ENCODE data around the gene CHTOP.
"Not testable (repeated sequence)": the region's sequence is repeated elsewhere in the genome, so short reads cannot be mapped to it uniquely, and the experiment has no call there.

Gene CHTOP

GRCh38 chr1:153635872-153636271 lies 2.0 kb downstream of the CHTOP start:
- DNase-seq: no peak

DNA sequence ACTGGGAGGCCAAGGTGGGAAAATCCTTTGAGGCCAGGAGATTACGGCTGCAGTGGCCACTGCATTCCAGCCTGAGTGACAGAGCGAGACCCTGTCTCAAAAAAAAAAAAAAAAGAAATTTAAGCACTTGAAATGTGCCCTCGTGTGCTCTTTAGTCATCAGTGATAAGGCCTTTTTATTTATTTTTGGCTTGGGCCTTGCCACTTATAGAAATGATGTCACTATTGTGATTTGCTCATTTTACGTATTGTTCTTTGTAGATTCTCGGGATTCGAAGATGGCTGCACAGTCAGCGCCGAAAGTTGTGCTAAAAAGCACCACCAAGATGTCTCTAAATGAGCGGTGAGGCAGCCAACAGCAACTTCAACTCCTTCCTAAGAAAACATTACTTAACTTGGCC lies 2.4 kb downstream of the CHTOP start:
- DNase-seq: no peak

GRCh38 chr1:153638261-153638660 lies 4.4 kb downstream of the CHTOP start:
- no peak for DNase-seq

DNA sequence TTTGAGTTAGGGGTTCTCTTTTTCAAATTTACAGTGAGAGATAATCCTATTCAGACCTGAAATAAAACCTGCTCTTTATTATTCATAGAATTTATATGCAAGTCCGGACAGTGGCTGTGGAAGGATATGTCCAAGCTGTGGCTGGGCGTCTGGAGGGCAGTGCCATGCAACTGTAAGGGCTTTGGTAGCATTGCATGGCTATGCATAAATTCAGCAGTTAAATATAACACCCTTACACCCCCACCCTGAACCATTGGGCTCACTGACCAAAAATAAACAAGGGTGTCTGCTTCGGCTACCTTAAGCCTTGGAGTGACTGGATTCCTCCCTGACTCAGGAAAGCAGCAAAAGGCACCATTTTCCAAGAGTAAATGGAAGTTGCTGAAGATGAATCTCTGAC lies 5.4 kb downstream of the CHTOP start:
- no peak for DNase-seq

DNA sequence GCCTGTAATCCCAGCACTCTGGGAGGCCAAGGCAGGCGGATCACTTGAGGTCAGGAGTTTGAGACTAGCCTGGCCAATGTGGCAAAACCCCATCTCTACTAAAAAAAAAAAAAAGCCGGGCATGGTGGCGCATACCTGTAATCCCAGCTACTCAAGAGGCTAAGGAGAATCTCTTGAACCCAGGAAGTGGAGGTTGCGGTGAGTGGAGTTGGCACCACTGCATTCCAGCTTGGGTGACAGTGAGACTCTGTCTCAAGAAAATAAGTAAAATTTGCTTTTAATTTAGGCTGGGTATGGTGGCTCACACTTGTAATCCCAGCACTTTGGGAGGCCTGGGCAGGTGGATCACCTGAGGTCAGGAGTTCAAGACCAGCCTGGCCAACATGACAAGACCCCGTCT lies 6.3 kb downstream of the CHTOP start:
- DNase-seq: not testable (repeated sequence)

DNA sequence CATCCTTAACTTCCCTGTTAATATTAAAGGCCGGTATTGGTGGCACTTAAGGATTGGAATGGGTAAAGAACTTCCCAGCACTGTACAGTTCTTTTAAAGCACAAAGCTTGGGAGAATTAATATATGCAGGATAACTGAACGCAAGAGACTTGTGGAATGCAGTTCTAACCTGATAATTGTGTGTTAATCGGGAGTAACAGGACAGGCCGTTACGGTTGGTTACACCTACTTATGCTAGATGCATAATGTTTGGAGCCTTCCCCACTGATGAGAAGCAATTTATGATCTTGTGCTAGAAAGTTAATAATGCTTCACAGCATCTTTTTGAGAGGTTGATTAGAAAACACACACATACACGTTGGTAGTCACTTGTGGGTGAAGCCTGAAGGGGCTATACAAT lies 7.0 kb downstream of the CHTOP start:
- no peak for DNase-seq

DNA sequence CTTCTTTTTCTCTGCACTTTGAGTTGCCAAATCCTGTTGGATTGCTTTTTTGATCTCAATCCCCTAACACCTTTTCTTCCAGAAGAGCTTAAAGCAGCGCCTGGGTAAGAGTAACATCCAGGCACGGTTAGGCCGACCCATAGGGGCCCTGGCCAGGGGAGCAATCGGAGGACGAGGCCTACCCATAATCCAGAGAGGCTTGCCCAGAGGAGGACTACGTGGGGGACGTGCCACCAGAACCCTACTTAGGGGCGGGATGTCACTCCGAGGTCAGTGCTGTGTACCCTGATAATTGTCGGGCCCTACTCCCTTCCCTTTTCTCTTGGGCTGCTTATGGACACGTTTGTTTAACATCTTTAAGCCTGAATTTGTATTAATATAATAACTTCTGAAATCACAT lies 8.3 kb downstream of the CHTOP start:
- DNase-seq: no peak

GRCh38 chr1:153643100-153643499 lies 9.2 kb downstream of the CHTOP start:
- no peak for DNase-seq

DNA sequence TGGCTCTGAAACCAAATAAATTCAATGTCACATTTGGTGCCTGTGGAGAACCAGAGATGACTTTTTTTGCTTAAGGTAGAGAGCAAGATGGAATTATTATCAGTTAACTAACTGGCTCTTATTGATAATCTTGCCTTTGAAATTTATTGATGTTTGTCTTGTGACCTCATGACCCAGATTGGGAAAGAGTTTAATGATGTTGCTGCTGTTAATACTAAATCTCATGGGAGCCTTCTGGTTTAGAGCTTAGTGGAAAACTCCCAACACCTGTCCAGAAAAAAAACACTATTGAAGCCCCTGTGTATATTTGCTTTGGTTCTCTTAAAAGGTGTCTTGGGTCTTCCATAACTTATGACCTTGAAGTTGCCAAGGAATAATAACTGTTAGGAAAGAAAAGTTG lies 9.9 kb downstream of the CHTOP start:
- no peak for DNase-seq

DNA sequence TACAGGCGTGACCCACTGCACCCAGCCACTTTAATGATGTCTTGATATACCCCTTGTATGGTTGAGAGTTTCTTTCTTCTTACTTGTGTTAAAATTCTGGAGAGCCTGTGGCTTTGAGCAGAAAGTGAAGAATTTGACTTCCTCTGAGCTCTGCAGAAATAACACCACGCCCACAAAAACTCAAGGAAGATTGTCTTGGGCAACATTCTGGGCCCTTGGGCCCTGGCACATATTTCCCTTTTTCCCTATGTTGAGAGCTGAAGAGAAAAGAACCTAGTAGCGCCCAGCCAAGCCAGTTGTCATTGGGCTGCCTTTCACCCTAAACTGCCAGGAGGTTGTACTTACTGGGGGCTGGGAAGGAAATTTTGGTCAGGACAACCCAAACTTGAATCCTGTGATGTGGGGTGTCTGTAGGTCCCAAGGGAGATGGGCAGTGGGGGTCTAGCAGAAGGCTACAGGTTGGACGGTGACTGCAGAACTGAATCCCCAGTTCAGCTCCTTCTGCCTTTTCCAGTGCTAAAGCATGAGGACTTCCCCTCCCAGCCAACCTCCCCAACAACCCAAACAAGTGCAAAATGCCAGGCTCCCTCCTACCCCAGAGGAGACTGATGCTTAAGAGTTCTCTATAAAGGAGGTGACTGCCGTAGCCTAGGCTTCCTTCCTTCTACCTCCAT lies 12.9 kb downstream of the CHTOP start:
- no peak for DNase-seq

GRCh38 chr1:153647346-153647714 lies 13.5 kb downstream of the CHTOP start:
- no peak for DNase-seq

- DNase-seq: no peak
Measured at GRCh38 chr1:153648000-153648643, 14.3 kb downstream of the CHTOP start.

GRCh38 chr1:153649137-153649862 lies 15.4 kb downstream of the CHTOP start:
- DNase-seq: no peak

DNA sequence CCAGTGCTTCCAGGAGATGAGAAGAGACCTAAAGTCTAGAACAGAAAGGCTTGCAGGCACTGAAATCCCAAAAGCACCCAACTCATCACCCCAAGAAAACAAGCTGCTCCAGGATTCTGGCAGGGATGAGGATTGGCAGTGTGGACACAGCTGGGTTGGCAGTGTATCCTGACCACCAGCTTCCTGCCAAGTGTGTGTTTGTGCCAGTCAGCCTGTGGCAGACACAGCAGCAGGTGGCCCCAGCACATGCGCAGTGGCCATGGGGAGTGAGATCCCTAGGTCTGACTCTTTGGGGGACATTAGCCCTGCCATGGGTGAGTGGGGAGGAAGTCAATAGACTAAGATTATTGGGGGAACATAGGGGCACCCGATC lies 16.0 kb downstream of the CHTOP start:
- DNase-seq: no peak

- no peak for DNase-seq
Measured at GRCh38 chr1:153651771-153652170, 17.9 kb downstream of the CHTOP start.

DNA sequence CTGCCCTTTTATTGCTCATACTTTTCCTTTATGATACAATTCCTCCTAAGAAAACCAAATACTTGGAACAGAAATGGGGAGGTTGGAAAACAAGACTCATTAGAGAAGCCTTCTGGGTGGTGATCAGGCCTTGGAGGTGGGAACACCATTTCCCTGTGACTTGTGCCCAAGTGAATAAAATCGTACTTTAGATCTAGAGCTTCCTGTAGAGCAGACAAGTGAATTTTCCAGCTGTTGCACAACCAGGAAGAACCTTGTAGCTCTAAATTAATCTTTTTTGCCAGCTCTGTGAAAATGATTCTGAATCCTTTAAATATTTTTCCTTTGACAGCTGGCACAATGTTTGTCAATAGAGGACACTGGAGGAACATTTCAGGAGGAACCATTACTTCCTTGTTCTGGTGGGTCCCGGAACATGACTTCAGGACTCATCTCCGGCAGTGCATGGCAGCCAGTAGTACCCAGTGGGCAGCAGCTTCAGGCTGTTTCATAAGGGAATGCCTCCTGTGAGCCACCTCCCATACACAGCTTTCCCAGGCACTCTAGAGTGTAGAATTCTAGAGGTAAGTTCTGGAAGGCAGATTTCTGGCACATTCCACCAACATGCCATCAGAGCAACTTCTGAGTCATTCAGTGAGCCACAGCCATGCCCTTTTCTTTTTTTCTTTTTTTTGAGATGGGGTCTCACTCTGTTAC lies 19.1 kb downstream of the CHTOP start:
- no peak for DNase-seq

DNA sequence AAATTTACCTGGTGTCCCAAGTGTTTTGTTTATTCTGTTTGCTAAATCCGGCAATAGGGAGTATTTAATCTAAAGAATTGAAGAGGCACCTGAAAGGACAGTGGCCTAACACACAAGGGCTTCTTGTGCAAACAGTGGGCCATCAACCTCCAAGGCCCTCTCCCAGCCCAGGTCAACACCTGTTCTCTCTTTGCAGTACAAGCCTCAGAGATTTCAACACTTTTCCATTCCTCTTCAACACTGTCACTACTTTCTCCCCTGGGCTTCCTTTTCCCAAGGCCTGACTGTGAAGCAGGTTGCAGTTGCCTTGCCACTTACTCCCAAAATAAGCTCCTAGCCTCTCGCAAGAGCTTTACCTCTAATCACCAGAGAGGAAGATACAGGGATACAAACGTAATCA lies 21.5 kb downstream of the CHTOP start:
- DNase-seq: no peak

DNA sequence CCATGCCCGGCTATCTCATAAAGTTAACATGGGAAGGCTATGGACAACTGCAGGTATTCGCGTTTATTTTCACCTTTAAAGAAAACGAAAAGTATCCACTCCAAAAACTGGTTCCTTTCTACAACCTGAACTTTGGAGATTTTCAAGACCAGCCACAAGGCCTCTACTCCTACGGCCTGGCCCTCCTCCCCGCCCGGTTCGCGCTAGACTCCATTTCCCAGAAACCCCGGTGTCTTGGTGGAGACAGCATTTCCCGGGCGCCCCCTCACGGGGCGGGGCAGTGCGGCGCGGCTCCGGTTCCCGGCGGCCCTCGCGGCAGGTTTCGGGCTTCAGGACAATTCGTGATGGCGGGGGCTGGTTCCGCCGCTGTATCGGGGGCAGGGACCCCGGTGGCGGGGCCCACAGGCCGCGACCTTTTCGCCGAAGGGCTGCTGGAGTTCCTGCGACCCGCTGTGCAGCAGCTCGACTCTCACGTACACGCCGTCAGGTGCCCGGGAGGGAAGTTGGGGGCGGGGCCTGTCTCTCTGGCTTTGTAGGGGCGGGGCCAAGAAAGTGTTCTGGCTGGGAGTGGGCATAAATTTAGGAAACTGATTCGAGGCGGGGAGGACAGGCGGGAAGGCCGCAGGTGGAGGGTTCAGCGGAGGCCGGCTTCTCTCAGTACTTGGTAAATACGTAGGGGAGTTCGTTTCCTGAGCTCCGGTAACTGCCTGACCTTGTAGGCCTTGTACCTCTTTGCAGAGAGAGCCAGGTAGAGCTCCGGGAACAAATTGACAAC lies 24.7 kb downstream of the CHTOP start, which contains the start of gene SNAPIN:
TSS of gene SNAPIN (plus strand) at position 304 of the 775 bp plus-strand sequence. CDS start at position 345, 41 bp downstream.
- DNase-seq: peak; percentile 94

- DNase-seq: no peak
Measured at GRCh38 chr1:153659175-153659534, 25.3 kb downstream of the CHTOP start.

DNA sequence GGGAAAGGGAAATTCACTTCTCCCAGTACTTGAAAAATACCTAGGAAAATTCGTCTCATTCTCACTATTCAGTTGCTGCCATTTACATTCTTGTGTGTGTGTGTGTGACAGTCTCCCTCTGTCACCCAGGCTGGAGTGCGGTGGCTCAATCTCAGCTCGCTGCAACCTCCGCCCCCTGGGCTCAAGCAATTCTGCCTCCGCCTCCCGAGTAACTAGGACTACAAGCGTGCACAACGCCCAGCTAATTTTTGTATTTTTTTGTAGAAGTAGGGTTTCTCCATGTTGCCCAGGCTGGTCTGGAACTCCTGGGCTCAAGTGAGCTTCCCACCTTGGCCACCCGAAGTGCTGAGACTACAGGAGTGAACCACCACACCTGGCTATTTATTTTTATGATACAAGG lies 25.8 kb downstream of the CHTOP start:
- DNase-seq: no peak

DNA sequence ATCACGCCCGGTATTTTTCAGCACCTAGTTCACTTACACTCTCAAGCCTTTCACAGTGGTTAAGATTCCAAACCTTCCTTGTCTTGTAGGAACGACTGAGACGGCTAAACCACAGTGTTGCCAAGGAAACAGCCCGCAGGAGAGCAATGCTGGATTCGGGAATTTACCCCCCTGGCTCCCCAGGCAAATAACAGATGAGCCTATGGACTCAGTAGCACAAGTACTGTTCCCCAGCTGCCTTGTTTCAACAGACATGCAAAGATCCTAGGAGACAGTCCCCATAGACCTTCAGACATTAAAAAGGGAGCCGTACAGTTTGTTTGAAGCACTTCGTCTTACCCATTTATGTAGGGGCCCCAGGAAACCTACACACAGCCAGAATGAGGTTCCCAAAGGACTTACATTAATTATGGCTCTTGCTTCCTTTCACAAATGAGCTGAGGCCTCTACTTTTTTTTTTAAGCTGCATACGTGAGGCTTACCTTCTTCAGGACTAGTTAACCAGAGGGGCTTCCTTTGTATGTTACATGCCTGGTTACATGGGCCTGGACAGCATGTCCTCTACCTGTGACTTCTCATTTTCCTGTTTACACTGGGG lies 27.3 kb downstream of the CHTOP start:
- DNase-seq: no peak

GRCh38 chr1:153662269-153662668 lies 28.4 kb downstream of the CHTOP start:
- DNase-seq: no peak

DNA sequence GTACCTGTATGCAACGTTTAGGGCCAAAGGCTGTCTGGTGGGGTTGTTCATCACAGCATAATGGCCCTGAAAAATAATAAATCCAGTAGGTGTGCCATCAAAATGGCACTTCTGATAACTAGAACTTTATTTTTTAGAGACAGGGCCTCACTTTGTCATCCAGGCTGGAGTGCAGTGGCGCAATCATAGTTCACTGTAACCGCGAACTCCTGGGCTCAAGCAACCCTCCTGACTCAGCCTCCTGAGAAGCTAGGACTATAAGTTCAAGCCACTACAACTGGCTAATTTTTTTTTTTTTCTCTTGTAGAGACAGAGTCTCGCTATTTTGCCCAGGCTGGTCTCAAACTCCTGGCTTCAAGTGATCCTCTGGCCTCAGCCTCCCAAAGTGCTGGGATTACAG lies 29.3 kb downstream of the CHTOP start:
- no peak for DNase-seq

Data from activated naive CD4-positive, alpha-beta T cell treated with Interleukin-2 at 50 U/mL for 16 hours (primary cell).